Measurements from ENCODE around the gene RICTOR. TPM values are rescaled to one million over a fixed set of nuclear protein-coding genes. Genes with fewer than 3 reads are reported as not detected.

RICTOR gene
- total and polyA plus RNA-seq, 9 of the 15 experiments (the other 6 are each of a cell fraction or from before 2014, with no cell fraction given) = 13.9 to 46.6 (median 22.6) TPM

DNA sequence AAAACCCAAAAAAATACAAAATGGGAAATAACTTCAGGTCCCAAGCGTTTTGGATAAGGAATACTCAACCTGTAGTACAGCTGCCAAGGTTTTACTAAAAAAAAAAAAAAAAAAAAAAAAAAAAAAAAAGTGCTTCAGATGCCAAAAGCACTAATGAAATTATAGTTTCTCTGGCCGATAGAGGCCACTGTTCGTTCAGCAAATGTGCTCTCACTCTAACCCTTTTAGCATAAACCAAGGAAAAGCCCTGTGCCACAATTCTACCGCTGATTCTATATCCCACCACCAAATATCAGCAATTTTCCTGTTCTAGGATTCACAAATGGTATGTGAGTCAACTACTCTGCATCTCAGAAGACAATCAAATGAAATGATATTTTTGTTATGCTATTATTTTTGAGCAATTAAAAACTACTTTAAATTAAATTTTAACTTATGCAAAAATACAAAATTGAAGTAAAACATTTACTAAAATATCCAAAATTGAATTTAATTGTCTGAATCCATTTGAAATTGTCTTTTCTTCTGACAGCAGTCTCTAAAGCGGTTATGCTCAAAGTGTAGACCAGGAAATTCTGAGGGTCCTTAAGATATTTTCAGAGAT, 79.8 kb downstream of the RICTOR start:
- Histone ChIP-seq H3K4me2 (ENCODE audit: insufficient read depth, low read length) (no peak overlapping the region), H4K20me1 (replicated peaks; ENCODE audit: control insufficient read depth, insufficient read depth, low read length) (no peaks in the 10 kb centered on the region), H3K4me1 (replicated peaks in 1 of 2; ENCODE audit: control insufficient read depth in 2 of 2, insufficient read depth in 2 of 2, low read length in 2 of 2) (no peaks in the 10 kb centered on the region), H3K79me2 (ENCODE audit: control insufficient read depth, insufficient read depth, low read length) (no peaks in the 10 kb centered on the region; the same call in 2 of the 3 replicates), H2AFZ (ENCODE audit: low read depth, low read length) (no peak overlapping the region), H3K27ac (ENCODE audit: extremely low read depth, low read depth, low read length) (no peak overlapping the region), H3K9me3 (replicated peaks; ENCODE audit: control insufficient read depth, insufficient read depth, low read depth, low read length) (no peaks in the 10 kb centered on the region), H3K9me1 (ENCODE audit: control insufficient read depth, insufficient read depth, low read length) (no peaks in the 10 kb centered on the region), H3K9ac (ENCODE audit: insufficient read depth in 1 of 2, low read depth in 2 of 2, low read length in 2 of 2) (no peak overlapping the region), H3K36me3 (ENCODE audit: control insufficient read depth, insufficient read depth, low read length) (peaks cover 29% of the 10 kb centered on the region), H3K4me3 (no peak overlapping the region), H3K27me3 (ENCODE audit: control insufficient read depth in 2 of 2, insufficient read depth in 2 of 2, low read length in 2 of 2) (no peaks in the 10 kb centered on the region)
- in situ Hi-C loops (cut with MboI) = no loop called here
- peak; percentile 93 for ATAC-seq
- FAIRE-seq = no peak
- BruUV-seq (replicated peaks) = no TSS peak
- intact Hi-C loops (cut with micrococcal nuclease) = loop anchor here (1.0 to 5.0 kb wide), 2 partner anchors 86 to 153 kb away; no protein-coding TSS in a partner anchor
- WGBS (ENCODE audit: insufficient coverage, low coverage, missing lambda C conversion rate) = 41% methylated on average over 5 of the region's 5 CpGs
- ChIA-PET CTCF (ENCODE audit: low intra/inter-chr PET ratio) (interaction anchor here (0.6 to 1.2 kb wide), 2 partner anchors 128 to 223 kb away, joined by 4 to 7 read pairs; no protein-coding TSS in a partner anchor), POLR2A (no interaction called here)
- peak; percentile 18 to 70 (median 32) for DNase-seq (ENCODE audit: extremely low read depth in 1 of 4, low spot score in 3 of 4)
- TF ChIP-seq, protein P1, sequence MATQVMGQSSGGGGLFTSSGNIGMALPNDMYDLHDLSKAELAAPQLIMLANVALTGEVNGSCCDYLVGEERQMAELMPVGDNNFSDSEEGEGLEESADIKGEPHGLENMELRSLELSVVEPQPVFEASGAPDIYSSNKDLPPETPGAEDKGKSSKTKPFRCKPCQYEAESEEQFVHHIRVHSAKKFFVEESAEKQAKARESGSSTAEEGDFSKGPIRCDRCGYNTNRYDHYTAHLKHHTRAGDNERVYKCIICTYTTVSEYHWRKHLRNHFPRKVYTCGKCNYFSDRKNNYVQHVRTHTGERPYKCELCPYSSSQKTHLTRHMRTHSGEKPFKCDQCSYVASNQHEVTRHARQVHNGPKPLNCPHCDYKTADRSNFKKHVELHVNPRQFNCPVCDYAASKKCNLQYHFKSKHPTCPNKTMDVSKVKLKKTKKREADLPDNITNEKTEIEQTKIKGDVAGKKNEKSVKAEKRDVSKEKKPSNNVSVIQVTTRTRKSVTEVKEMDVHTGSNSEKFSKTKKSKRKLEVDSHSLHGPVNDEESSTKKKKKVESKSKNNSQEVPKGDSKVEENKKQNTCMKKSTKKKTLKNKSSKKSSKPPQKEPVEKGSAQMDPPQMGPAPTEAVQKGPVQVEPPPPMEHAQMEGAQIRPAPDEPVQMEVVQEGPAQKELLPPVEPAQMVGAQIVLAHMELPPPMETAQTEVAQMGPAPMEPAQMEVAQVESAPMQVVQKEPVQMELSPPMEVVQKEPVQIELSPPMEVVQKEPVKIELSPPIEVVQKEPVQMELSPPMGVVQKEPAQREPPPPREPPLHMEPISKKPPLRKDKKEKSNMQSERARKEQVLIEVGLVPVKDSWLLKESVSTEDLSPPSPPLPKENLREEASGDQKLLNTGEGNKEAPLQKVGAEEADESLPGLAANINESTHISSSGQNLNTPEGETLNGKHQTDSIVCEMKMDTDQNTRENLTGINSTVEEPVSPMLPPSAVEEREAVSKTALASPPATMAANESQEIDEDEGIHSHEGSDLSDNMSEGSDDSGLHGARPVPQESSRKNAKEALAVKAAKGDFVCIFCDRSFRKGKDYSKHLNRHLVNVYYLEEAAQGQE (IDR thresholded peaks at IDR 0.05; ENCODE audit: borderline replicate concordance) = peak; percentile 20; the same call in 1 of the 2 replicates
- TF ChIP-seq, protein P1 (CRISPR knock-in tag; IDR thresholded peaks at IDR 0.05; ENCODE audit: low read depth) = no peak
- TF ChIP-seq DEAF1 (CRISPR knock-in tag; IDR thresholded peaks at IDR 0.05) (no peak), SMAD2 (IDR thresholded peaks at IDR 0.05; ENCODE audit: low read depth, low read length) (no peak), ZNF41 (CRISPR knock-in tag; conservative IDR thresholded peaks at IDR 0.05) (no peak), KLF6 (CRISPR knock-in tag; IDR thresholded peaks at IDR 0.05; ENCODE audit: borderline replicate concordance) (no peak)
- TF ChIP-seq, protein P2, sequence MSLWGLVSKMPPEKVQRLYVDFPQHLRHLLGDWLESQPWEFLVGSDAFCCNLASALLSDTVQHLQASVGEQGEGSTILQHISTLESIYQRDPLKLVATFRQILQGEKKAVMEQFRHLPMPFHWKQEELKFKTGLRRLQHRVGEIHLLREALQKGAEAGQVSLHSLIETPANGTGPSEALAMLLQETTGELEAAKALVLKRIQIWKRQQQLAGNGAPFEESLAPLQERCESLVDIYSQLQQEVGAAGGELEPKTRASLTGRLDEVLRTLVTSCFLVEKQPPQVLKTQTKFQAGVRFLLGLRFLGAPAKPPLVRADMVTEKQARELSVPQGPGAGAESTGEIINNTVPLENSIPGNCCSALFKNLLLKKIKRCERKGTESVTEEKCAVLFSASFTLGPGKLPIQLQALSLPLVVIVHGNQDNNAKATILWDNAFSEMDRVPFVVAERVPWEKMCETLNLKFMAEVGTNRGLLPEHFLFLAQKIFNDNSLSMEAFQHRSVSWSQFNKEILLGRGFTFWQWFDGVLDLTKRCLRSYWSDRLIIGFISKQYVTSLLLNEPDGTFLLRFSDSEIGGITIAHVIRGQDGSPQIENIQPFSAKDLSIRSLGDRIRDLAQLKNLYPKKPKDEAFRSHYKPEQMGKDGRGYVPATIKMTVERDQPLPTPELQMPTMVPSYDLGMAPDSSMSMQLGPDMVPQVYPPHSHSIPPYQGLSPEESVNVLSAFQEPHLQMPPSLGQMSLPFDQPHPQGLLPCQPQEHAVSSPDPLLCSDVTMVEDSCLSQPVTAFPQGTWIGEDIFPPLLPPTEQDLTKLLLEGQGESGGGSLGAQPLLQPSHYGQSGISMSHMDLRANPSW (CRISPR knock-in tag; IDR thresholded peaks at IDR 0.05) = no peak
